ENCODE measurements around the gene C5.

Gene C5

GRCh38 chr9:120904061-120904977 is 145.8 kb downstream of the C5 start:
- no peak overlapping the region for H3K27ac ChIP-seq
- no peak for TF ChIP-seq CTCF (conservative IDR thresholded peaks at IDR 0.05)

GRCh38 chr9:120902569-120903535 is 147.2 kb downstream of the C5 start:
- H3K27ac ChIP-seq = no peak overlapping the region
- TF ChIP-seq CTCF (conservative IDR thresholded peaks at IDR 0.05) = no peak

Data from VCaP (cell line).